ENCODE measurements around the gene GHRHR. TPM values are rescaled to one million over a fixed set of nuclear protein-coding genes. Genes with fewer than 3 reads are reported as not detected.

GHRHR gene
- total RNA-seq, 2 experiments from 2014 or later, result not detected

GRCh38 chr7:30941582-30942323 lies 22.0 kb upstream of the GHRHR start:
- ChIA-PET POLR2A (no interaction called here), CTCF (interaction anchor here (1.4 kb wide), 1 partner anchor 42 kb away, joined by 4 read pairs; no protein-coding TSS in a partner anchor)
- ATAC-seq, result no peak
- Mint-ChIP-seq H3K4me3 (no peak overlapping the region), H3K9me3 (ENCODE audit: insufficient read depth) (peaks cover 7% of the 10 kb centered on the region), H3K36me3 (ENCODE audit: low read depth) (no peaks in the 10 kb centered on the region), H3K27ac (no peak overlapping the region), H3K4me1 (ENCODE audit: low read depth) (no peaks in the 10 kb centered on the region), H3K27me3 (ENCODE audit: low read depth) (peaks cover 34% of the 10 kb centered on the region)
- no peak for DNase-seq

GRCh38 chr7:30950197-30950596 lies 13.6 kb upstream of the GHRHR start:
- ChIA-PET CTCF (no interaction called here), POLR2A (no interaction called here)
- H3K9me3 Mint-ChIP-seq (ENCODE audit: insufficient read depth), result no peaks in the 10 kb centered on the region
- H3K4me3 Mint-ChIP-seq, result no peak overlapping the region
- DNase-seq, result no peak
- no peaks in the 10 kb centered on the region for H3K36me3 Mint-ChIP-seq (ENCODE audit: low read depth)
- no peak for ATAC-seq
- no peaks in the 10 kb centered on the region for H3K4me1 Mint-ChIP-seq (ENCODE audit: low read depth)
- H3K27ac Mint-ChIP-seq, result no peak overlapping the region
- peaks cover 29% of the 10 kb centered on the region for H3K27me3 Mint-ChIP-seq (ENCODE audit: low read depth)

GRCh38 chr7:30954914-30955313 lies 8.8 kb upstream of the GHRHR start:
- Mint-ChIP-seq H3K4me3 (no peak overlapping the region), H3K9me3 (ENCODE audit: insufficient read depth) (no peaks in the 10 kb centered on the region), H3K27me3 (ENCODE audit: low read depth) (peaks cover 21% of the 10 kb centered on the region), H3K36me3 (ENCODE audit: low read depth) (no peaks in the 10 kb centered on the region), H3K27ac (no peak overlapping the region), H3K4me1 (ENCODE audit: low read depth) (no peaks in the 10 kb centered on the region)
- CTCF ChIA-PET, result interaction anchor here (1.5 kb wide), 1 partner anchor 16 kb away, joined by 5 read pairs; no protein-coding TSS in a partner anchor
- DNase-seq (no peak), ATAC-seq (no peak)
- POLR2A ChIA-PET, result no interaction called here

GRCh38 chr7:30956704-30957103 lies 7.0 kb upstream of the GHRHR start:
- H3K27me3 Mint-ChIP-seq (ENCODE audit: low read depth), result peaks cover 9% of the 10 kb centered on the region
- no peak overlapping the region for H3K4me3 Mint-ChIP-seq
- ChIA-PET CTCF (no interaction called here), POLR2A (no interaction called here)
- no peaks in the 10 kb centered on the region for H3K36me3 Mint-ChIP-seq (ENCODE audit: low read depth)
- ATAC-seq, result no peak
- no peak for DNase-seq
- H3K9me3 Mint-ChIP-seq (ENCODE audit: insufficient read depth), result no peaks in the 10 kb centered on the region
- H3K4me1 Mint-ChIP-seq (ENCODE audit: low read depth), result no peaks in the 10 kb centered on the region
- no peak overlapping the region for H3K27ac Mint-ChIP-seq

GRCh38 chr7:30965372-30965771 lies 1.6 kb downstream of the GHRHR start:
- ATAC-seq (no peak), DNase-seq (no peak)
- Mint-ChIP-seq H3K4me3 (no peak overlapping the region), H3K4me1 (ENCODE audit: low read depth) (peaks cover 2% of the 10 kb centered on the region), H3K9me3 (ENCODE audit: insufficient read depth) (no peaks in the 10 kb centered on the region), H3K27ac (no peak overlapping the region), H3K27me3 (ENCODE audit: low read depth) (peaks cover 7% of the 10 kb centered on the region), H3K36me3 (ENCODE audit: low read depth) (no peaks in the 10 kb centered on the region)
- ChIA-PET CTCF (interaction anchor here (1.1 to 3.3 kb wide), 2 partner anchors 18 to 64 kb away, joined by 4 to 13 read pairs; no protein-coding TSS in a partner anchor), POLR2A (no interaction called here)

- Mint-ChIP-seq H3K9me3 (ENCODE audit: insufficient read depth) (no peaks in the 10 kb centered on the region), H3K4me3 (no peak overlapping the region), H3K4me1 (ENCODE audit: low read depth) (peaks cover 2% of the 10 kb centered on the region), H3K27ac (no peak overlapping the region), H3K27me3 (ENCODE audit: low read depth) (peaks cover 7% of the 10 kb centered on the region), H3K36me3 (ENCODE audit: low read depth) (no peaks in the 10 kb centered on the region)
- DNase-seq (no peak), ATAC-seq (no peak)
- CTCF ChIA-PET, result interaction anchor here (1.1 to 3.3 kb wide), 2 partner anchors 18 to 63 kb away, joined by 4 to 13 read pairs; no protein-coding TSS in a partner anchor
- POLR2A ChIA-PET, result no interaction called here
Measured at GRCh38 chr7:30965883-30966282, 2.1 kb downstream of the GHRHR start.

GRCh38 chr7:30968294-30968693 lies 4.5 kb downstream of the GHRHR start:
- Mint-ChIP-seq H3K9me3 (ENCODE audit: insufficient read depth) (no peaks in the 10 kb centered on the region), H3K36me3 (ENCODE audit: low read depth) (no peaks in the 10 kb centered on the region), H3K4me1 (ENCODE audit: low read depth) (peaks cover 2% of the 10 kb centered on the region), H3K27ac (no peak overlapping the region), H3K4me3 (no peak overlapping the region), H3K27me3 (ENCODE audit: low read depth) (peaks cover 18% of the 10 kb centered on the region)
- ChIA-PET CTCF (interaction anchor here (1.6 to 3.3 kb wide), 3 partner anchors 15 to 29 kb away, joined by 5 to 13 read pairs (median 7); no protein-coding TSS in a partner anchor), POLR2A (no interaction called here)
- ATAC-seq, result no peak
- no peak for DNase-seq

- DNase-seq (no peak), ATAC-seq (no peak)
- no peaks in the 10 kb centered on the region for H3K36me3 Mint-ChIP-seq (ENCODE audit: low read depth)
- peaks cover 2% of the 10 kb centered on the region for H3K4me1 Mint-ChIP-seq (ENCODE audit: low read depth)
- ChIA-PET CTCF (interaction anchor here (1.6 to 3.3 kb wide), 2 partner anchors 14 to 30 kb away, joined by 5 to 13 read pairs; no protein-coding TSS in a partner anchor), POLR2A (no interaction called here)
- H3K27ac Mint-ChIP-seq, result no peak overlapping the region
- no peaks in the 10 kb centered on the region for H3K9me3 Mint-ChIP-seq (ENCODE audit: insufficient read depth)
- no peak overlapping the region for H3K4me3 Mint-ChIP-seq
- peaks cover 18% of the 10 kb centered on the region for H3K27me3 Mint-ChIP-seq (ENCODE audit: low read depth)
Measured at GRCh38 chr7:30968747-30969603, 5.2 kb downstream of the GHRHR start.

GRCh38 chr7:30969604-30969970 lies 5.8 kb downstream of the GHRHR start:
- Mint-ChIP-seq H3K9me3 (ENCODE audit: insufficient read depth) (no peaks in the 10 kb centered on the region), H3K36me3 (ENCODE audit: low read depth) (no peaks in the 10 kb centered on the region), H3K27me3 (ENCODE audit: low read depth) (peaks cover 18% of the 10 kb centered on the region), H3K4me1 (ENCODE audit: low read depth) (peaks cover 4% of the 10 kb centered on the region), H3K4me3 (no peak overlapping the region), H3K27ac (no peak overlapping the region)
- ATAC-seq (no peak), DNase-seq (no peak)
- CTCF ChIA-PET, result interaction anchor here (1.6 to 1.7 kb wide), 2 partner anchors 14 to 31 kb away, joined by 5 read pairs; no protein-coding TSS in a partner anchor
- POLR2A ChIA-PET, result no interaction called here

- Mint-ChIP-seq H3K36me3 (ENCODE audit: low read depth) (no peaks in the 10 kb centered on the region), H3K27ac (no peak overlapping the region), H3K27me3 (ENCODE audit: low read depth) (peaks cover 18% of the 10 kb centered on the region), H3K9me3 (ENCODE audit: insufficient read depth) (no peaks in the 10 kb centered on the region), H3K4me3 (no peak overlapping the region), H3K4me1 (ENCODE audit: low read depth) (peaks cover 7% of the 10 kb centered on the region)
- no peak for ATAC-seq
- no peak for DNase-seq
- POLR2A ChIA-PET, result no interaction called here
- CTCF ChIA-PET, result interaction anchor here (1.4 to 1.7 kb wide), 3 partner anchors 14 to 165 kb away, joined by 3 to 5 read pairs (median 5); no protein-coding TSS in a partner anchor
Measured at GRCh38 chr7:30970074-30970473, 6.3 kb downstream of the GHRHR start.

GRCh38 chr7:30970594-30971094 lies 6.9 kb downstream of the GHRHR start:
- Mint-ChIP-seq H3K36me3 (ENCODE audit: low read depth) (no peaks in the 10 kb centered on the region), H3K27me3 (ENCODE audit: low read depth) (peaks cover 18% of the 10 kb centered on the region)

More at GRCh38 chr7:30970594-30971094, 6.9 kb downstream of the GHRHR start:
- DNase-seq (no peak), ATAC-seq (no peak)
- H3K4me3 Mint-ChIP-seq, result no peak overlapping the region
- no peaks in the 10 kb centered on the region for H3K9me3 Mint-ChIP-seq (ENCODE audit: insufficient read depth)
- POLR2A ChIA-PET, result no interaction called here
- CTCF ChIA-PET, result interaction anchor here (1.1 to 6.5 kb wide), 4 partner anchors 13 to 173 kb away, joined by 3 to 54 read pairs (median 4); no protein-coding TSS in a partner anchor
- H3K27ac Mint-ChIP-seq, result no peak overlapping the region
- H3K4me1 Mint-ChIP-seq (ENCODE audit: low read depth), result peaks cover 7% of the 10 kb centered on the region

Measured in activated CD8-positive, alpha-beta T cell treated with anti-CD3 and anti-CD28 coated beads, Interleukin-2, amount 10 ng/mL, durations not matched to agents 7 days and 5 days (primary cell).